Bronchial epithelial cell (primary cell): ENCODE data around the gene NKIRAS2. TPM values are rescaled to one million over a fixed set of nuclear protein-coding genes. Genes with fewer than 3 reads are reported as not detected.
A peak's percentile ranks its signal among the peaks of the same experiment; 100 is the strongest.
"Not testable (repeated sequence)": the region's sequence is repeated elsewhere in the genome, so short reads cannot be mapped to it uniquely, and the experiment has no call there.

Source experiments
- DNase-seq: peaks from one replicate; pipeline ENCODE4 v3.0.0-alpha.2; 2010; ENCODE audit warnings: low read depth
- FAIRE-seq: peaks from 2 replicates; lab custom pipeline; 2011; peaks lifted over from hg19 to GRCh38; lab: Jason Lieb, UNC
- H3K27me3 ChIP-seq: 2 replicates; pipeline ENCODE4 v1.5.1; 2011; ENCODE audit warnings: low read length; ENCODE audit not compliant: control insufficient read depth, insufficient read depth
- H3K36me3 ChIP-seq: 2 replicates; pipeline ENCODE4 v1.5.1; 2011; ENCODE audit warnings: low read length; ENCODE audit not compliant: control insufficient read depth, insufficient read depth
- H3K4me3 ChIP-seq: 2 replicates; pipeline ENCODE4 v1.5.1; 2011; ENCODE audit warnings: mild to moderate bottlenecking, low read depth, low read length, control low read depth
- total RNA-seq: library from RNA; depleted of rRNA; stranded (reverse); fragments of >200 nt; gene quantifications from 2 replicates; pipeline ENCODE4 v1.2.1, GENCODE V29; 2014
- TF ChIP-seq, protein P1 (sequence below): IDR thresholded peaks from 2 replicates; pipeline ENCODE4 v1.5.1; 2011; ENCODE audit warnings: mild to moderate bottlenecking, moderate library complexity, low read length, control low read depth, inconsistent platforms; ENCODE audit not compliant: insufficient read depth, severe bottlenecking

Gene NKIRAS2
- total RNA-seq, 1 donor from 2014 or later = 13.7 TPM

GRCh38 chr17:42001729-42002128 is 18.2 kb upstream of the NKIRAS2 start:
- DNase-seq (no peak), FAIRE-seq (no peak)
- Histone ChIP-seq H3K36me3 (peaks cover 10% of the 10 kb centered on the region), H3K27me3 (no peaks in the 10 kb centered on the region), H3K4me3 (no peak overlapping the region)
- TF ChIP-seq, protein P1, sequence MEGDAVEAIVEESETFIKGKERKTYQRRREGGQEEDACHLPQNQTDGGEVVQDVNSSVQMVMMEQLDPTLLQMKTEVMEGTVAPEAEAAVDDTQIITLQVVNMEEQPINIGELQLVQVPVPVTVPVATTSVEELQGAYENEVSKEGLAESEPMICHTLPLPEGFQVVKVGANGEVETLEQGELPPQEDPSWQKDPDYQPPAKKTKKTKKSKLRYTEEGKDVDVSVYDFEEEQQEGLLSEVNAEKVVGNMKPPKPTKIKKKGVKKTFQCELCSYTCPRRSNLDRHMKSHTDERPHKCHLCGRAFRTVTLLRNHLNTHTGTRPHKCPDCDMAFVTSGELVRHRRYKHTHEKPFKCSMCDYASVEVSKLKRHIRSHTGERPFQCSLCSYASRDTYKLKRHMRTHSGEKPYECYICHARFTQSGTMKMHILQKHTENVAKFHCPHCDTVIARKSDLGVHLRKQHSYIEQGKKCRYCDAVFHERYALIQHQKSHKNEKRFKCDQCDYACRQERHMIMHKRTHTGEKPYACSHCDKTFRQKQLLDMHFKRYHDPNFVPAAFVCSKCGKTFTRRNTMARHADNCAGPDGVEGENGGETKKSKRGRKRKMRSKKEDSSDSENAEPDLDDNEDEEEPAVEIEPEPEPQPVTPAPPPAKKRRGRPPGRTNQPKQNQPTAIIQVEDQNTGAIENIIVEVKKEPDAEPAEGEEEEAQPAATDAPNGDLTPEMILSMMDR = no peak

GRCh38 chr17:42002175-42002791 is 17.6 kb upstream of the NKIRAS2 start:
- no peak for DNase-seq
- FAIRE-seq = no peak
- Histone ChIP-seq H3K27me3 (no peaks in the 10 kb centered on the region), H3K4me3 (no peak overlapping the region), H3K36me3 (peaks cover 10% of the 10 kb centered on the region)
- TF ChIP-seq, protein P1 = no peak

GRCh38 chr17:42002792-42003301 is 17.0 kb upstream of the NKIRAS2 start:
- Histone ChIP-seq H3K4me3 (no peak overlapping the region), H3K27me3 (no peaks in the 10 kb centered on the region), H3K36me3 (peaks cover 10% of the 10 kb centered on the region)
- DNase-seq (no peak), FAIRE-seq (no peak)
- TF ChIP-seq, protein P1 = no peak

DNA sequence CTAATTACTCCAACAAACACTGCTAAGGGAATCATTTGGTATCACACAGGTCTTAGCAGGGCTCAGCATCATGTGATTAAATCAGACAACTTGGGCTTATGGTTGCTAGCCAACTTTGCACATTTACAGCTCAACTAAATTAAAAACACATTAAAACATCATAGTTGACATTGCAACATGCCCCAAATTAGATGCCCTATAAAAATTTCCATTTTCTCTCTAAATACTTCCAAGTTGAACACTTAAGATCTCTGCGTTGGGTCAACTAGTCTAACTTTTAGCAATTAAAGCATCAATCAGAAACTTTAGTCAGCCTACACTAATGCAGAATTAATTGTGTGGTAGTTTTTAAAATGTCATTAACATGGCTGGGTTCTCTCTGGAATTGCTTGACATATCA is 14.7 kb upstream of the NKIRAS2 start:
- FAIRE-seq (no peak), DNase-seq (no peak)
- H3K36me3 ChIP-seq = peaks cover 5% of the 10 kb centered on the region
- H3K27me3 ChIP-seq = no peaks in the 10 kb centered on the region
- TF ChIP-seq, protein P1 = no peak
- no peak overlapping the region for H3K4me3 ChIP-seq

- Histone ChIP-seq H3K4me3 (no peak overlapping the region), H3K36me3 (peaks cover 1% of the 10 kb centered on the region), H3K27me3 (no peaks in the 10 kb centered on the region)
- TF ChIP-seq, protein P1 = peak; percentile 16
- FAIRE-seq (no peak), DNase-seq (no peak)
Observed at GRCh38 chr17:42009170-42009569, 10.7 kb upstream of the NKIRAS2 start.

GRCh38 chr17:42010266-42010680 is 9.6 kb upstream of the NKIRAS2 start:
- H3K36me3 ChIP-seq, H3K27me3 ChIP-seq, H3K4me3 ChIP-seq, FAIRE-seq: not testable (repeated sequence)
- DNase-seq = peak; percentile 71
